OCI-LY3 (cell line): ENCODE results near the gene GSG1L.

ENCODE experiments used
- CTCF ChIP-seq: fragments of 200-600, 300-600 bp; sonication (generic); IDR thresholded peaks from 2 replicates; pipeline ENCODE4 v1.5.1; 2014; ENCODE audit warnings: antibody characterized with exemption, low read length, low read depth
- EZH2phosphoT487 ChIP-seq: fragments of 200-600 bp; shearing (Covaris generic); IDR thresholded peaks from 2 replicates; pipeline ENCODE4 v1.6.1; 2018; ENCODE audit warnings: antibody characterized with exemption, mixed run types, low read depth

DNA sequence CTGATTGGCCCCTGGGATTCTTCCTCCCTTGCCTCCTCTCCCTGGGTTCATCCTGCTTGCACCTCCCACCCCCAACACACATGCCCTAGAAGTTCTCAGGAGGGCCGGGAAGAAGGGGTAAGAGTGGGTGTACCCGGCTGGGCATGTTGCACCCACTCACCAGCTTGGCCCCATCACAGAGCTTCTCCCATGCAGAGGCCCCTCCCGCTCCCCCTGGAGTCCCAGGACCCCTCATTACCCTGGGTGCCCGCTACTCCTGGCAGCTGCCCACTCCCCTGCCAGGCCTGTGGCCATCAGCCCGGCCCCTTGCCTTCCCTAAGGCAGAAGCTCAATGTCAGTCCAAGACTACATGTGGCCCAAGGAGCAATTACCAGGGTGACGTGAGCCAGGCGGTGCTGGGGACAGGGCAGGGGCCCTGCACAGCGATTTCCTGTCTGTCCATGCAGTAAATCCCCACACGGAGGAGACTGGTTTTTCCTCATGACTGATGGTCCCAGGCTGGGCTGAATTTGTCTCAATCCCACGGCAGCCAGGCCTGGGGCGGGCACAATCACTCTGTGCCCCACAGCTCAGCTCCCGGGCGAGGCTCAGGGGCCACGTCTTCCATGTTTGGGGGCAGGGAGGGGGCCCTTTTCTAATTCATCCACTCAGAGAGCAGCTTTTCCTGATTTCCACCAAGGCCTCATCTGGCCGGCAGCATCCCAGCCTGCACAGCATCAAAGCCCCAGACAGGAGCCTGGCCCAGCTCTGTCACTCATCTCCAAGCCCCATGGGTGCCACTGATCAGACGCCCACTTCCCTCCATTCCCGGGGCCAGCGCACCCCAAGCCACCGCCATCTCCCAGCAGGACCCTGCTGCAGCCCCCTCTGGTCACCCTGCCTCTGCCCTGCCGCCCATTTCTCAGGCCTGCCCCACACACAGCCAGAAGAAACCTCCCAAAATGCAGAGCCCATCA is 278.9 kb downstream of the GSG1L start:
- no peak for TF ChIP-seq CTCF
- TF ChIP-seq EZH2phosphoT487, result no peak
